Choroid plexus epithelial cell (primary cell): ENCODE data around the gene NAT9.

Experiments used
- DNase-seq: peaks from one replicate; pipeline ENCODE4 v3.0.0-alpha.2; 2010; ENCODE audit warnings: low read depth
- H3K4me3 ChIP-seq: 2 replicates; pipeline ENCODE4 v1.5.1; 2011; ENCODE audit warnings: low read depth, mild to moderate bottlenecking, control low read depth, low read length, moderate library complexity
- TF ChIP-seq, protein P1 (sequence below): conservative IDR thresholded peaks from 2 replicates; pipeline ENCODE4 v1.5.1; 2011; ENCODE audit warnings: low read depth, mild to moderate bottlenecking, control low read depth, inconsistent platforms, low read length, moderate library complexity

Gene NAT9

DNA sequence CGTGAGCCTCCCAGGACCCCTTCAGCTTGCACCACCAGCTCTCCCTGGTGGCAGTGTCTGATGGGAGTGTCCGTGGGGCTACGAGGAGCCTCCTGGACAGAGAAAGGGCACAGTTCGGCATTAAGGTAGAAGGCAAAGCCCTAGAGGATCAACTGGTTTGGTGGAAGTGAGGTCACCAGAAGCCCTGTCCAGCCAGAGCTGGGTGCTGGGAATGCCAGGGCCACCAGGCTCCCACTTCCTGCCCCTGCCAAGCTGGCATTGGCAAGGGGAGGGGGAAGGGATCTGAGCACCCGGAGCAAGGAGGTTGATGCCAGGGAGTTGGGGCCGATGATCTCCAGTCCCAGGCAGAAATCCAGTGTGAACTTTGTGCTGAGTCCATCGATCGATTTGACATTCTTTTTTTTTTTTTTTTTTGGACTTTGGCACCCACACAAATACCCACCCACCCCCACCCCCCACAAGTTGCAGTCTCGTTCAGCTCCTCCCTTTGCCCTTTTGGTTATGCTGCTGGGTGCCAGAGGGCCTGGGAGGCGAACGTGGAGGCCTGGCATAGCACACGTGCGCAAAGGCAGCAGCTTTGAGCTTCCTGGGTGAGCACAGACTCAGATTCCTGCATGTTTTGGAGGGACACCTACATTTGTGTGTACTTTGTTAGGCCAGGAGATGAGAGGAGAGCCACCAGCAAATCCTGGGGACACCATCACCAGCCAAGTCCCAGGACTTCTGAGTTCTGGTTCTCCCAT lies 25.6 kb downstream of the NAT9 start:
- TF ChIP-seq, protein P1, sequence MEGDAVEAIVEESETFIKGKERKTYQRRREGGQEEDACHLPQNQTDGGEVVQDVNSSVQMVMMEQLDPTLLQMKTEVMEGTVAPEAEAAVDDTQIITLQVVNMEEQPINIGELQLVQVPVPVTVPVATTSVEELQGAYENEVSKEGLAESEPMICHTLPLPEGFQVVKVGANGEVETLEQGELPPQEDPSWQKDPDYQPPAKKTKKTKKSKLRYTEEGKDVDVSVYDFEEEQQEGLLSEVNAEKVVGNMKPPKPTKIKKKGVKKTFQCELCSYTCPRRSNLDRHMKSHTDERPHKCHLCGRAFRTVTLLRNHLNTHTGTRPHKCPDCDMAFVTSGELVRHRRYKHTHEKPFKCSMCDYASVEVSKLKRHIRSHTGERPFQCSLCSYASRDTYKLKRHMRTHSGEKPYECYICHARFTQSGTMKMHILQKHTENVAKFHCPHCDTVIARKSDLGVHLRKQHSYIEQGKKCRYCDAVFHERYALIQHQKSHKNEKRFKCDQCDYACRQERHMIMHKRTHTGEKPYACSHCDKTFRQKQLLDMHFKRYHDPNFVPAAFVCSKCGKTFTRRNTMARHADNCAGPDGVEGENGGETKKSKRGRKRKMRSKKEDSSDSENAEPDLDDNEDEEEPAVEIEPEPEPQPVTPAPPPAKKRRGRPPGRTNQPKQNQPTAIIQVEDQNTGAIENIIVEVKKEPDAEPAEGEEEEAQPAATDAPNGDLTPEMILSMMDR = no peak
- peak overlapping the region; percentile 75 for H3K4me3 ChIP-seq
- no peak for DNase-seq

DNA sequence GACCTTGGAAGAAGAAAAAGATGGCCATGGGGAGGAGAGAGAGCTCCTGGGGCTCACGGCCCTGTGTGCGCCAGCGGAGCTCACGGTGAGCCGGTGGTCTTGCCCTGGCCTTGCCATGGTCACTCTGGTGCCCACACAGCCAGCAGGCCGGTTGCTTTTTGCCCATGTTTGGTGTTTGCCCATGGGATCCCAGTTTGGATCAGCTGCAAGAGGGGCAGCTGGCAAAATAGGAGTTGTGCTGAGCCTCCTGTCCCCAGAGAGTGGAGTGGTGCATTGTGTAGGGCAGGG lies 26.2 kb downstream of the NAT9 start:
- TF ChIP-seq, protein P1 = no peak
- no peak for DNase-seq
- H3K4me3 ChIP-seq = peak overlapping the region; percentile 75

DNA sequence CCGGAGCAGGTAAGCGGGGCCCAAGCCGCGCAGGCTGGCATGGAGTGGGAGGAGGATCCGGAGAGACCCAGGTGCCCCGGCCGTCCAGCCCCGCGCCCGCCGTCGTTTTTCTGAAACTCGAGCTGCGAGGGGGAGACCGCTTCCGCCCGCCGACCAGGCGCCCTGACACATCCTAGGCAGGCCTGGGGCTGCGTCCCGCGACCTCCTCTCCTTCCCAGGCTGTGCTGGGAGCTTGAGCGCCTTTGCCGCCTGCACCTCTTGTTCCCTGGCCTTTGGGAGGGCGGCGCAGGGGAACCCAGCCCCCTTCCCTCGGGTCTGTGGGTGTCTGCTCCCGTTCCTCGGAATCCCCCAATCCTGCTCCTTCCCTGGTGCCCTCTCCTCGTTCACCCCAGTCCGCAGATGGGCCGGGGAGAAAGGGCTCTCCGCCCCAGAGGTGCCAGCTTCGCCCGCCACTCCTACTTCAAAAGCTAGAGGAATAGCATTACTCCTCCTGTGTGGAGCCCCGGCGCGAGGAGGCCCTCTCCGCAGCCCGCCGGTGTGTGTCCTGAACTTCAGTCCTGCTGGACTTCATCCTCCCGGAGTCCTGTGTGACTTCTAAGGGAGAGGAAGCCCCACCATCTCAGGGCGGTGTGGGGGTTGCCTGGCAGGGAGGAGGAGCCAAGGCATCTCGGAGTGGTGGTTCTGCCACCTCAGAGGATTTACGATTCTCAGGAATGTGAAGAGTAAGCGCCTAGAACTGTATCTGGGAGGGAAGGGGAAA lies 26.7 kb downstream of the NAT9 start:
- TF ChIP-seq, protein P1 = no peak

DNA sequence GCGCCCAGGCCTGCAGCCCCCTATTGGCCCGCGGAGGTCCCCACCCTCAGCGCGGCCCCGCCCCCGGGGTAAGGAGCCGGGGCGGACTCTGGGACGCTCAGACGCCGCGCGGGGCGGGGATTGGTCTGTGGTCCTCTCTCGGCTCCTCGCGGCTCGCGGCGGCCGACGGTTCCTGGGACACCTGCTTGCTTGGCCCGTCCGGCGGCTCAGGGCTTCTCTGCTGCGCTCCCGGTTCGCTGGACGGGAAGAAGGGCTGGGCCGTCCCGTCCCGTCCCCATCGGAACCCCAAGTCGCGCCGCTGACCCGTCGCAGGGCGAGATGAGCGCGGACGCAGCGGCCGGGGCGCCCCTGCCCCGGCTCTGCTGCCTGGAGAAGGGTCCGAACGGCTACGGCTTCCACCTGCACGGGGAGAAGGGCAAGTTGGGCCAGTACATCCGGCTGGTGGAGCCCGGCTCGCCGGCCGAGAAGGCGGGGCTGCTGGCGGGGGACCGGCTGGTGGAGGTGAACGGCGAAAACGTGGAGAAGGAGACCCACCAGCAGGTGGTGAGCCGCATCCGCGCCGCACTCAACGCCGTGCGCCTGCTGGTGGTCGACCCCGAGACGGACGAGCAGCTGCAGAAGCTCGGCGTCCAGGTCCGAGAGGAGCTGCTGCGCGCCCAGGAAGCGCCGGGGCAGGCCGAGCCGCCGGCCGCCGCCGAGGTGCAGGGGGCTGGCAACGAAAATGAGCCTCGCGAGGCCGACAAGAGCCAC lies 27.4 kb downstream of the NAT9 start, which contains the start of gene NHERF1:
Gene NHERF1, plus strand, starts transcription at position 100 of the 750 bp plus-strand sequence. Its CDS starts 219 bp downstream, at position 319.
- TF ChIP-seq, protein P1 = peak; percentile 12
- H3K4me3 ChIP-seq = peak within 1 kb of the TSS; percentile 75
- DNase-seq = peak; percentile 92

More for the DNA sequence above, 26.7 kb downstream of the NAT9 start:
- no peak for DNase-seq
- H3K4me3 ChIP-seq = peak overlapping the region; percentile 75

DNA sequence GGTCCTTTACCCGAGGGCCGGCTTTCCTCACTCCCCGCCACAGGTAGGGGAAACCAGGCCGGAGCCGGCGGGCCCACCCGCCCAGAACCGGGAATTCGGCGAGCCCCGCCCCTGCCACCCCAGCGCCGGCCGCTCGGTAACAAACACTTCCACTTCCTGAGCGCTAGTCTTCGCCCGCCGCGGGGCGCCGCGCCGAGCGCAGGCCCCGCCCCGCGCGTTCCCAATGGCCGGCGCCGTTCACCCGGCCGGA lies 27.9 kb downstream of the NAT9 start:
- DNase-seq = no peak

DNA sequence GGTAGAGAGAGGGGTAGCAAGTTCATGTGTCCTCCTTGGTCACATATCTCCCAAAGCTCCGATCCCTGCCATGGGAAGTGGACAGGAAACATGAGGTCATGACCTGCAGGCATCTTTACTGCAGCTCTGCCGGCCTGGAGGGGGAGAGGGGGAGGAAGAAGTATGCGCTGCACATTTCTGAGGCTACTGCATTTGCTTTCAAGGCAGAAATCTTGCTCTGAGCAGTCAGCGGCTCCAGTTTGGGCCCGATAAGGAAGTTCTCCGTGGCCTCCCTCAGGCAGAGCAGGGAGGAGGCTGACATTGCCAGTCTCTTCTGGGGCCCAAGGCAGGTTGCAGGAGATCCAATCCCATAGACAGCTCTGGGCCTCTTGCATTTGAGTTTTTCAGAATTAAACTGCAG lies 29.2 kb downstream of the NAT9 start:
- H3K4me3 ChIP-seq = no peak overlapping the region
- DNase-seq = no peak
- TF ChIP-seq, protein P1 = no peak

More for the DNA sequence above, 27.9 kb downstream of the NAT9 start:
- peak overlapping the region; percentile 61 for H3K4me3 ChIP-seq
- TF ChIP-seq, protein P1 = no peak
